ENCODE data around the gene GPER1.
"Not testable (repeated sequence)": the region's sequence is repeated elsewhere in the genome, so short reads cannot be mapped to it uniquely, and the experiment has no call there.

Gene GPER1

DNA sequence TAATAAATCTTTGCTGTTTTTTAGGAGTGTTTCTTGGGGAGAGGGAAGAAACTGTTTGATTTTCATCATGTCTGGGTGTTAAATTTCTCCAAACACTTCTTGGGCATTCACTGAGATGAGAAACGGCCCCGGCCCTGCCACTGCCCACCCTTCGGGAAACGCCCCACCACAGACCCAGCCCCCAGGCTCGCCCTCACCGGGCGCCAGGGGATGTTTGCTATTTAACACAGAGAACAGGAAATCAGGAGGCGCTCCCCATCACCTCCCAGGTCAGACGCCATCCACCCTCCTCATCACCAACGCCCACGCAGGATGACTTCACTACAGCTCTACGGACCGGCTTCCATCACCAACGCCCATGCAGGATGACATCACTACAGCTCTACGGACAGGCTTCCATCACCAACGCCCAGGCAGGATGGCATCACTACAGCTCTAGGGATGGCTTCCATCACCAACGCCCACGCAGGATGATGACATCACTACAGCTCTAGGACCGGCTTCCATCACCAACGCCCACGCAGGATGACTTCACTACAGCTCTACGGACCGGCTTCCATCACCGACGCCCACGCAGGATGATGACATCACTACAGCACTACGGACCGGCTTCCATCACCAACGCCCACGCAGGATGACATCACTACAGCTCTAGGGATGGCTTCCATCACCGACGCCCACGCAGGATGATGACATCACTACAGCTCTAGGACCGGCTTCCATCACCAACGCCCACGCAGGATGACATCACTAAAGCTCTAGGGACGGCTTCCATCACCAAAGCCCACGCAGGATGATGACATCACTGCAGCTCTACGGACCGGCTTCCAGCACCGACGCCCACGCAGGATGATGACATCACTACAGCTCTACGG, 27.5 kb downstream of the GPER1 start:
- in situ Hi-C loops (cut with MboI; ENCODE audit: low sequenced_read_pairs), result not testable (repeated sequence)

DNA sequence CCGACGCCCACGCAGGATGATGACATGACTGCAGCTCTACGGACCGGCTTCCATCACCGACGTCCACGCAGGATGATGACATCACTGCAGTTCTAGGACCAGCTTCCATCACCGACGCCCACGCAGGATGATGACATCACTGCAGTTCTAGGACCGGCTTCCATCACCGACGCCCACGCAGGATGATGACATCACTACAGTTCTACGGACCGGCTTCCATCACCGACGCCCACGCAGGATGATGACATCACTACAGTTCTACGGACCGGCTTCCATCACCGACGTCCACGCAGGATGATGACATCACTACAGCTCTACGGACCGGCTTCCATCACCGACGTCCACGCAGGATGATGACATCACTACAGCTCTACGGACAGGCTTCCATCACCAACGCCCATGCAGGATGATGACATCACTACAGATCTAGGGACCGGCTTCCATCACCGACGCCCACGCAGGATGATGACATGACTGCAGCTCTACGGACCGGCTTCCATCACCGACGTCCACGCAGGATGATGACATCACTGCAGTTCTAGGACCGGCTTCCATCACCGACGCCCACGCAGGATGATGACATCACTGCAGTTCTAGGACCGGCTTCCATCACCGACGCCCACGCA, 28.6 kb downstream of the GPER1 start:
- in situ Hi-C loops (cut with MboI; ENCODE audit: low sequenced_read_pairs), result not testable (repeated sequence)

DNA sequence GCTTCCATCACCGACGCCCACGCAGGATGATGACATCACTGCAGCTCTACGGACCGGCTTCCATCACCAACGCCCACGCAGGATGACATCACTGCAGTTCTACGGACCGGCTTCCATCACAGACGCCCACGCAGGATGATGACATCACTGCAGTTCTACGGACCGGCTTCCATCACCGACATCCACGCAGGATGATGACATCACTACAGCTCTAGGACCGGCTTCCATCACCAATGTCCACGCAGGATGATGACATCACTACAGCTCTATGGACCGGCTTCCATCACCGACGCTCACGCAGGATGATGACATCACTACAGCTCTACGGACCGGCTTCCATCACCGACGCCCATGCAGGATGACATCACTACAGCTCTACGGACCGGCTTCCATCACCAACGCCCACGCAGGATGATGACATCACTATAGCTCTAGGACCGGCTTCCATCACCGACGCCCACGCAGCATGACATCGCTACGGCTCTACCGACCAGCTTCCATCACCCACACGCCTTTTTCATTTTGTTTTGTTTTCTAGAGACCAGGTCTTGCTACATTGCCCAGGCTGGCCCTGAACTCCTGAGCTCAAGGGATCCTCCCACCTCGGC, 29.5 kb downstream of the GPER1 start:
- in situ Hi-C loops (cut with MboI; ENCODE audit: low sequenced_read_pairs), result no loop called here

DNA sequence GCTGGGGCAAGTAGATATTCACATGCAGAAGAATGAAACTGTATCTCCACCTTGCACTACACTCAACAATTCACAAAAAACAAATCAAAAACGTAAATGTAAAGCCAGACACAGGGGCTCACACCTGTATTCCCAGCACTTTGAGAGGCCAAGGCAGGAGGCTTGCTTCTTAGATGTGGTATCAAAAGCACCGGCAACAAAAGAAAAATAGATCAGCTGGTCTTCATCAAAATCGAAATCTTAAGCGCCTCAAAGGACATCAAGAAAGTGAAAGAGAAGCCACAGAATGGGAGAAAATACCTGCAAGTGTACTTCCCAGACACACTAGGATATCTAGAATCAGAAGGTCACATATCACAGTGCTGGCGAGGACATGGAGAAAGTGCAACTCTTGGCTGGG, 31.3 kb downstream of the GPER1 start:
- in situ Hi-C loops (cut with MboI; ENCODE audit: low sequenced_read_pairs), result no loop called here

DNA sequence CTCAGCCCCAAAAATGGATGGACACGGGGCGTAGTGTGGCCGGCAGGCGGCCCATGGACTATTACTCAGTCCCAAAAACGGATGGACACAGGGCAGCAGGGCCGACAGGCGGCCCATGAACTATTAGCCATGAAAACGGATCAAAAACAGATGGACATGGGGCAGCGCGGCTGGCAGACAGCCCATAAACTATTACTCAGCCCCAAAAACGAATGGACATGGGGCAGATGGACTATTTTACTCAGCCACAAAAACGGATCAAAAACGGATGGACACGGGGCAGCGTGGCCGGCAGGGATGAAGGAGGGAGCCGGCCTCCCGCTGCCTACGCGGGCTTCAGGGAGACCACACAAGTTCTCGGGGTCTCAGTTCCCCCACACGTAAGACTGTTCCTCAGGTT, 32.9 kb downstream of the GPER1 start:
- in situ Hi-C loops (cut with MboI; ENCODE audit: low sequenced_read_pairs), result no loop called here

DNA sequence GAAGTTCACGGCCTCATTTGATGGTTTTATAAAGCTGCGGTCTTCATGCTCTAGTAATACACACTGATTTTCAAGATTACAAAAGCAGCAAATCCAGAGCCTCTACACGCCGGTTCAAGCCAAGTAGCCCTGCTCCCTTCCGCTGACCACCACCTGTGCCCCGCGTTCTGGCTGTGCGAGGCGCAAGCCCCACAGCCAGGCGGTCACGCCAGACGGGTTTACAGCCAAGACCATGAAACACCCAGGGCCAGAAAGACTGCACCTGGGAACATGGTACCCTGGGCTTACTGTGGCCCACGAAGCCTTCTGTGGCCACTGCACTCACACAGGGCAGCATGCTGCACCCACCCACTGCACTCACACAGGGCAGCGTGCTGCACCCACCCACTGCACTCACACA, 33.6 kb downstream of the GPER1 start:
- in situ Hi-C loops (cut with MboI; ENCODE audit: low sequenced_read_pairs), result no loop called here

DNA sequence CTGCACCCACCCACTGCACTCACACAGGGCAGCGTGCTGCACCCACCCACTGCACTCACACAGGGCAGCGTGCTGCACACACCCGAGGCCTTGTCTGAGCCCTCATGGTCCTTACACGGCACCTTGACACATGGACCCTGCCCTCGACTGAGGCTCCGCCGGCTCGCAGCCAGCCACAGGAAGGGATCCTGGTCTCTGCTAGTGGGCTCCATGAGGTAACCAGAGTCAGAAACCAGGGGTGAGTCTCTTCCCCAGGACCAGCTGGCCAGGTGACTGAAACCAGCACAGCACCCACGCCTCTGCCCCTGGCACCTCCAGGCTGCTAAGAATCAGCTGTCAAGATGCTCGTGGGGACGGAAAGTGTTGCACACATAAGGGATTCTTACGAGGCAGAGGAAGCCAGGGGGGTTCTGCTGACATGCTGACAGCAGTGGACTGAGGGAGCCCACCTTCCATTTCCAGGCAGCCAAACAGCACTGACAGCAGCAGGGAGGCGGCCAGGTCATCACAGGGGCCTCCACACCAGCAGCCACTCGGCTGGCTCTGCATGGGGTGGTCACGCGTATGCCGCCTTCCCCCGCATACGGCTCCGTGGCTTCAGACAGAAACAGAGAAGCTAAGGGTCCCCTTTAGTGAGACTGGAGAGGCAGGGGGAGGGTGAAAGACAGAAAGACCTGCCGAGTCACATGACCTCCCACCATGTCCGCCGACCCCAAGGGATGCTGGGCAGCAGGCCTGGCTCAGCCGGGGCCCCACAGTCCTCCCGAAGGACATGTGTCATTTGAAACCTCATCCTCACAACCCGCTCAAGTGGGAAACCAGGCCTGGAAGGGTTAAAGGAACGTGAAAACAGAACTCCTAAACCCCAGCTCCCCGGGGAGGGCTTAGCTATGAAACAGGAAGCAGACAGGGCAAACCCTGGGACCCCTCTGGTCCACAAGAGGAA, 34.2 kb downstream of the GPER1 start:
- in situ Hi-C loops (cut with MboI; ENCODE audit: low sequenced_read_pairs), result no loop called here

DNA sequence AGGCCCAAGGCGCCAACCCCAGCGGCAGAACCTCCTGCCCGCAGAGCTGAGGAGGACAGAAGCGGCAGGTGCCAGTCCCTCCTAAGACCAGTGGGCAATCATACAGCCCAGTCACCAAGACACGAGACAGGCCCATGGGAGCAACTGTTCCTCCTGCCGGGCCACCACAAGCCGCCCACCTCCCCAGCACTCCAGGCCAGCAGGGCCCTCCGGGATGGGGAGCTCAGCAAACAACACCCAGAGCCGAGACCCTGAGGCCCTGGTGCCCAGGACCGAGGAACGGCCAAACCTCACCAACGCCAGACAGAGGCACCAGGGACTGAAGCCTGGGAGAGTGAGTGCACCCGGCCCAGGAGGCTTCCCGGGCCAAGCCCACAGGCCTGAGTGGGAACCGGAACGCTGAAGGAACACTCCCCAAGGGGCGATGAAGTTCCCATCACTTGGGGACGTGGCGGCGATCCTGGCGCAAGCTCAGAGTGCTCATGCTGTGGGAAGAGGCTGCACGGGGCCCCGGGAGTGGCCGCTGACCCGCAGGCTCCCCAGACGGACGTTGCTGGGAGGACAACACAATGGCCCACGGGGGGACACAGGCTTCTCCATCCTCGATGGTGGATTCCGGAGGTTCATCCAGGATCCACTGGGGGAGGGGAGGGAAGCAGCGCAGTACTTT, 35.1 kb downstream of the GPER1 start:
- in situ Hi-C loops (cut with MboI; ENCODE audit: low sequenced_read_pairs), result no loop called here

DNA sequence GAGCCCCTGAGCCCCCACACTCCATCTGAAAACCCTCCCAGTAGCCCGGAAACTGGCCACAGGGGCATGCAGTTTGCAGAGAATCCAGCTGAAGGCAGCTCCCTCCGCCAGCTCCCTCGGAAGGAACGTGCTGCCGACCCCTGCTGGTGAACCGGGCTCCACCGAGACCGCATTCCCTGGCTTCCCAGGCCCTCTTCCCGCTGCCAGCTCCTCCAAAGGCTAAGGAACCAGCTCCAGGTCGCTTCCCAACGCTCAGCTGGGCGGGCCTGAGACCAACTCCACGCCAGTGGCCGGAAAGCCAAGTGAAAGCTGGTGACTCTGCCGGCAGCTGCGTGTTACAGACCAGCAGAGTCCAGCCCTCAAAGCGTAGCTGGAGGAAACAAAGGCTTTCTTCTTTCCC, 35.8 kb downstream of the GPER1 start:
- in situ Hi-C loops (cut with MboI; ENCODE audit: low sequenced_read_pairs), result no loop called here

DNA sequence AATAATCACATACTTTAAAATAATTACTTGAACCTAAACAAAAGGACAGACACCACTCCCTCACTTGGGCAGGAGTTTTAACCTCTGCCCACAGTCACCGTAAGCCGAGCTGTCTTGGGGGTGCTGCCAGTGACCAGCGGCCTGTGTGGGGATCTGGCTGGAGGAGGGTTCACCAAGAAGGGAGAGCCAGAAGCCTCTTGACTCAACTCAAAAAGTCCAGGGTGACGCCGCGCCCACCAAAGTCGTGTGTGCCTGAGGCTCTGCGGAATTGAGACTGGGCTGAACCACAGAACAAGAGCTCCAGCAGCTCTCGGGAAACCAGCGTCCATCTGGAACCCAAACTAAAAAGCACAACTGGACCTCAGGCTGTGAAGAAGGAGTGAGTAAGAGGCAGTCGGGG, 36.3 kb downstream of the GPER1 start:
- in situ Hi-C loops (cut with MboI; ENCODE audit: low sequenced_read_pairs), result no loop called here

DNA sequence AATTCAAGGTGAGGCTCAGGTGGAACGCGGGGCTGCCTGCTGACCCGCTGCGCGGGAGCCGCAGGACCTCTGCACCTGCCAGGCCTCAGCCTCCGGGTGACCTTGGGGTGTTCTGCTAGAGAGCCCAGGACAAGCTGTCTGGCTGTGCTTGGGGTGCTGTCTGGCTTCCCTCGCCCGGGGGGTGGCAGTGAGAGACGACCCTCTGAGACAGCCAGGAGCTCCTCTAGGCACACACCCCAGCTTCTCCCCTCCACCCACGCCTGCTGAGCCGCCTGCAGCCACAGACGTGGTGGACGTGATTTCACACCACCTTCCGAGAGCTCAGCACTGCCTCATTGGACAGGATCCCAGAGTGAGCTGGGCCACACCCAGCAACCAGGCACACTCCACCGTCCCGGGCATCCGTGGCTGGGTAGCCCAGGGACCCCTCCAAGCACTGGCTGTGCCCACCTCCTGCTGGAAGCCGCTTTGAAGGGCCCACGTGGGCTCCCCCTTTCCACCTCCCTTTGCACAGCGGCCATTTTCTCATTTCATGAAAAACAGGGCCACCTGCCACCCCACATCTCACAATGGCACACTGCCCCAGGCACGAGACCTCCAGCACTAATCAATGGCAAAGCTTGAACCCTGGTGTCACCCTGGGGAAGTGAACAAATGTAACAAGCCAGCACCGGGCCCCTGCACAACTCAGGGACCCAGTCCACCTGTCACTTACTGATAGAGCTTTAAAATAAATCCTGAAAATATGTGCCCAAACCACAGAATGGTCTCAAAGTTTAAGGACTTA, 37.1 kb downstream of the GPER1 start:
- in situ Hi-C loops (cut with MboI; ENCODE audit: low sequenced_read_pairs), result no loop called here

DNA sequence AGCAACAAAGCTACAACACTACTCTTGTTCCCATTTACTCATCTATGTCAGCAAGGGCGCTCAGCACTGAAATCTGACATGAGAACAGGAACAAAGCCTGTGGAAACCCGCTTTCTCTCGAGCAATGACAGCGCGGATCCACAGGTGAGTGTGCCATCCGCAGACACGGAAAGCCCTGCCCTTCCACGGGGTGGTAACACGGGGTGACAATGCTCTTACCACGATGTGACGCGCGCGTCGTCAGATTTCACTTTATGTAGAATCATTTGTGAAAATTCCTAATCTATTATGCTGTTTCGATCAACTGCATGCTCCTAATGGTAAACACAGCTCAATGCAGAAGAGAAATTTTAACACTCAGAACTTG, 37.7 kb downstream of the GPER1 start:
- in situ Hi-C loops (cut with MboI; ENCODE audit: low sequenced_read_pairs), result no loop called here

DNA sequence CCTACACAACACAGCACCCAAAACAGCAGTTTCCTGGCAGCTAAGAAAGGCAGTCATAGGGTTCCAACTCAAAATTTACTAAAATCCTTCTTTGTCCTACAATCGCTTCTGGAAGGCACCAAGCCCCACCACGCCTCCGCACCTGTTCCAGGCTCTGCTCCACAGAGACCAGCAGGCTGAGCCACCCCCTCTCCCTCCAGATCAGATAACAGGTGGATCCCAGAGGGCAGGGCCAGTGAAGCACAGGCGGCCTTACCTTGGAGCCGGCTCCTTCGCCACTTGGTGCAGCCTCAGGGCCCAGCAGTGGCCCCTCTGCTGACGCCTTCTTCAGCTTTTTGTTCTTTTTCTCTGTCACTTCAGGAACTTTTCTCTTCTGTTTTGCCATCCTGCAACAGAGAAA, 39.1 kb downstream of the GPER1 start:
- in situ Hi-C loops (cut with MboI; ENCODE audit: low sequenced_read_pairs), result no loop called here

DNA sequence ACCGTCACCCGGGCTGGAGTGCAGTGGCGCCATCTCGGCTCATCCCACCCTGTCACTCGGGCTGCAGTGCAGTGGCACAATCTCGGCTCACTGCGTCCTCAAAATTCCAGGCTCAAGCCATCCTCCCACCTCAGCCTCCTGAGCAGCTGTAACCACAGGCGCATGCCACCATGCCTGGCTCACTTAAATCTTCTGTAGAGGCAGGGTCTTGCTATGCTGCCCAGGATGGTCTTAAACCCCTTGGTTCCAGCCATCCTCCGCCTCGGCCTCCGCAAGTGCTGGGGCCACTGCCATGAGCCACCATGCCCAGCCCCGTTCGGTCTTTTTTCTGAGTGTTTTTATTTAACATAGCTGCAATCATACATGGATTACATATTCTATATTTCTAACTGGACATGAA, 41.5 kb downstream of the GPER1 start:
- in situ Hi-C loops (cut with MboI; ENCODE audit: low sequenced_read_pairs), result no loop called here

DNA sequence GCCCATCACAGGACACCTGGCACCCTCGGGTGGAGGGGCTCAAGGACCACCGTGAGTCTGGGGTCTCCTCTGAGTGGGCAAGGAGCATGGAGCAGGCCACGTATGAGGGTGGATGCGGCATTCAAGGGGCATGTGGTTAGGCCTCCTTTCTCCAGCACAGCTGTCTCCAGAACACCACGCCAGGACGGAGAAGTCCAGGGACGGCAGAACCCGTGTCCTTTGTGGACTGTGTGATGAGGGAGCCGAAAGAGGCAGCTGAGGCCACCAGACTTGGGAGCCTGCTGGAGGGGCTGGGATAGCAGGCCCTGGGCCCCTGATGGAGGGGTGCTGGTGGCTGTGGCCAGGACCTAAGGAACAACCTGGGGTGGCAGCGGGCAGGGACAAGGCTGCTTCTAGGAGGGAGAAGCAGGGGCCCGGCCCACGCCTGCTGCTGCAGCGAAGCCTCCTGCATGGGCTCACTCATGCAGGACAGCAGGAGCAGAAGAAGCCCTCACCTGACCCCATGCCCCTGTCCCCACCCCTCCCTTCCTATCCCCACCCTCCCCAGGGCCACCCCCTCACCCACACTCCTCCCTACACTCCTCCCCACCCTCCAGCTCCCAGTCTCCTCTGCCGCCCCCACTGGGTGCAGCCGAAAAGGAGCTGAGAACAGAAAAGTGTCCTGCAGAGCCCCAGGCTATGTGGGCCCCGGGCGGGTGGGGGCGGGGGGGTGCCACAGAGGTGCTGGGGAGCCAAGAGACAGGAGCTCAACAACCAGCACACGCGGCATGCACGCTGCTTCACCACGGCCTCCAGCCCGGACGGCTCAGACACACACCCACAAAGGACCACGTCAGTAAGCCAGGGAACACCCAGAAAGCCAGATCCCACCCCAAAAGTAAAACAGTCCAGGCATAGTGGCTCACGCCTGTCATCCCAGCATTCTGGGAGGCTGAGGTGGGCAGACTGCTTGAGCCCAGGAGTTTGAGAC, 42.4 kb downstream of the GPER1 start:
- in situ Hi-C loops (cut with MboI; ENCODE audit: low sequenced_read_pairs), result no loop called here

DNA sequence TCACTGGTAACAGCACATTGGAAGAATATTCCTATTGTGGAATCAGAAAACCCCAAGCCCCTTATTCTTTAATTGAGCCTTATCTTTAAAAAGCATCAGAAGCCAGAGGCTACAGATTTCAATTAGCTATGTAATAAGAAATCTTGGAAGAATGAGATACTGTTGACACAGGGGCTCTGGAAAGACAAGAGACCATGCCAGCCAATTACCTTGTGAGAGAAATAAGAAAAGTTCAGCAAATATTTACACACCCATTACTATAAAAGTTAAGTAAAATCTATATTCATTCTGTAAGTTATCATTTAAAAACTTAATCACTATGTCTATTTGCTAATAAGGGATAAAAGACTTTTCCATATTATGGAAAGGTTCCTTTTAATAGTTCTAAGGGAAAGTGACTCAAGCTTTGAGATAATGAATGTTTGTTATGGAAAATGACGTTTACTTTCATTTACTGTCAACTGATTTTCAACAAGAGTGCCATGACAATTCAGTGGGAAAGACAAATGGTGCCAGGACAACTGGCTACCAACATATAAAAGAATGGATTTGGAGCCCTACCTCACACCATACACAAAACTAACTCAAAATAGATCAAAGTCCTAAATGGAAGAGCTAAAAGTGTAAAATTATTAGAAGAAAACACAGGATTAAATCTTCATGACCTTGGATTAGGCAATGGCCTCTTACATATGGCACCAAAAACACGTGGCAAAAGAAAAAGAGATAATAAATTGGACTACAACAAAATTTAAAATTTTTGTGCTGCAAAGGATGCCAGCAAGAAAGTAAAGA, 43.8 kb downstream of the GPER1 start:
- in situ Hi-C loops (cut with MboI; ENCODE audit: low sequenced_read_pairs), result no loop called here

DNA sequence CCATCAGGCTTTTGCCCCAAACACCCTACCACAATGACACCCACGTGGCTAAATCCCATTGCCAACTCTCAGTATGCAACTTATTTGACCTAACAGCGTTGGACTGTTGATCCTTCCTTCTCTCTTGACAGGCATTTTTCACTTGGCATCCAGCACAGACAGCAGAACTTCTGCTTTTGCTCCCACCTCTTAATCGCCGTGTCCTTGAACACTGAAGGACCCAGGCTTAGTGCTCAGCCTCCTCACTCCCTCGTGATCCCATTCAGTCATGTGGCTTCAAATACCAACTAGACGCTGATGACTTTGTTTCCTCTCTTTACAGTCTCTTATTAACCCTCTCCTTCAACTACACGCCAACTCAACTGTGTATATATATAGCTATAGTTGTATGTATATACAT, 47.0 kb downstream of the GPER1 start:
- in situ Hi-C loops (cut with MboI; ENCODE audit: low sequenced_read_pairs), result no loop called here
